Upper lobe of right lung (tissue), 1 donor: ENCODE results near the gene MAP3K13. TPM values are rescaled to one million over a fixed set of nuclear protein-coding genes. Genes with fewer than 3 reads are reported as not detected.
"Not testable (repeated sequence)": the region's sequence is repeated elsewhere in the genome, so short reads cannot be mapped to it uniquely, and the experiment has no call there.

Source experiments
- ATAC-seq: fragments of 200-7000 bp; cut with Tn5 transposase; one replicate; pipeline ENCODE4 v1.9.1; 2020; ENCODE audit warnings: mild to moderate bottlenecking, moderate library complexity
- DNase-seq: peaks from one replicate; pipeline ENCODE4 v3.0.0-alpha.2; 2020
- H3K27ac ChIP-seq: fragments of 200-600 bp; one replicate; pipeline ENCODE4 v1.8.0; 2022
- H3K27me3 ChIP-seq: fragments of 200-600 bp; one replicate; pipeline ENCODE4 v1.8.0; 2022; ENCODE audit warnings: mild to moderate bottlenecking
- H3K36me3 ChIP-seq: fragments of 200-600 bp; one replicate; pipeline ENCODE4 v1.8.0; 2022
- H3K4me1 ChIP-seq: fragments of 200-600 bp; one replicate; pipeline ENCODE4 v1.8.0; 2022
- H3K4me3 ChIP-seq: fragments of 200-600 bp; one replicate; pipeline ENCODE4 v1.8.0; 2022; ENCODE audit warnings: mild to moderate bottlenecking
- H3K9me3 ChIP-seq: fragments of 200-600 bp; one replicate; pipeline ENCODE4 v1.8.0; 2022
- intact Hi-C: fragments of 100-400 bp; cut with DNase I; formaldehyde crosslinking; loops from one replicate; pipeline ENCODE4 v1.11.0; 2022
- total RNA-seq: library from RNA; stranded (reverse); fragmentation: NEBNext Ultra II Directional; extraction: Animal tissue kit (Norgen Biotek cat#: 25700); gene quantifications from one replicate; pipeline ENCODE4 v1.2.1, GENCODE V29; 2021
- TF ChIP-seq, protein P1 (sequence below): fragments of 200-600 bp; IDR thresholded peaks from one replicate; pipeline ENCODE4 v1.8.0; 2022; ENCODE audit warnings: antibody characterized with exemption
- donor health status: DM: no; HTN: yes; CAD: no; lungs with severe emphysema.

Gene MAP3K13
- total RNA-seq, 1 donor from 2014 or later: 37.6 TPM

DNA sequence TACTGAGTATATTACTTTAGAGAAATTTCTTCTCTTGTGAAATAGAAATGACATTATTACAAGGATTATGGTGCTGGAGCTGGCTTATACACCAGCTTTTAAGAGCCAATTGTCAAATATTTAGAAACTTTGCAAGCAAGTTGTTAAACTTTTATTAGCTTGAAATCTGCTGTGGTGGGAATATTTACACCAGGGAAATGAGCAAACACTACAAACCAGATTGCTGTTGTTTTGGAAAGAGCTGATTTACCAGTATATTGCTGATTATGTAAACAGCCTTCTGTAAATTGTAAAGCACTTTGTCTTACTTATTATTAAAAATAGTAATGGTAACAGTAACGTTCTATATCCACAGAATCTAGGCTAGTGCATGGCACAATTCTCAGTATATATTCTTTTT is 61.5 kb downstream of the MAP3K13 start:
- H3K27me3 ChIP-seq: no peaks in the 10 kb centered on the region
- DNase-seq: no peak
- peaks cover 3% of the 10 kb centered on the region for H3K36me3 ChIP-seq
- no peaks in the 10 kb centered on the region for H3K4me1 ChIP-seq
- H3K9me3 ChIP-seq: no peaks in the 10 kb centered on the region
- ATAC-seq: no peak
- H3K4me3 ChIP-seq: no peak overlapping the region
- no peak overlapping the region for H3K27ac ChIP-seq
- TF ChIP-seq, protein P1, sequence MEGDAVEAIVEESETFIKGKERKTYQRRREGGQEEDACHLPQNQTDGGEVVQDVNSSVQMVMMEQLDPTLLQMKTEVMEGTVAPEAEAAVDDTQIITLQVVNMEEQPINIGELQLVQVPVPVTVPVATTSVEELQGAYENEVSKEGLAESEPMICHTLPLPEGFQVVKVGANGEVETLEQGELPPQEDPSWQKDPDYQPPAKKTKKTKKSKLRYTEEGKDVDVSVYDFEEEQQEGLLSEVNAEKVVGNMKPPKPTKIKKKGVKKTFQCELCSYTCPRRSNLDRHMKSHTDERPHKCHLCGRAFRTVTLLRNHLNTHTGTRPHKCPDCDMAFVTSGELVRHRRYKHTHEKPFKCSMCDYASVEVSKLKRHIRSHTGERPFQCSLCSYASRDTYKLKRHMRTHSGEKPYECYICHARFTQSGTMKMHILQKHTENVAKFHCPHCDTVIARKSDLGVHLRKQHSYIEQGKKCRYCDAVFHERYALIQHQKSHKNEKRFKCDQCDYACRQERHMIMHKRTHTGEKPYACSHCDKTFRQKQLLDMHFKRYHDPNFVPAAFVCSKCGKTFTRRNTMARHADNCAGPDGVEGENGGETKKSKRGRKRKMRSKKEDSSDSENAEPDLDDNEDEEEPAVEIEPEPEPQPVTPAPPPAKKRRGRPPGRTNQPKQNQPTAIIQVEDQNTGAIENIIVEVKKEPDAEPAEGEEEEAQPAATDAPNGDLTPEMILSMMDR: no peak
- intact Hi-C loops: no loop called here

DNA sequence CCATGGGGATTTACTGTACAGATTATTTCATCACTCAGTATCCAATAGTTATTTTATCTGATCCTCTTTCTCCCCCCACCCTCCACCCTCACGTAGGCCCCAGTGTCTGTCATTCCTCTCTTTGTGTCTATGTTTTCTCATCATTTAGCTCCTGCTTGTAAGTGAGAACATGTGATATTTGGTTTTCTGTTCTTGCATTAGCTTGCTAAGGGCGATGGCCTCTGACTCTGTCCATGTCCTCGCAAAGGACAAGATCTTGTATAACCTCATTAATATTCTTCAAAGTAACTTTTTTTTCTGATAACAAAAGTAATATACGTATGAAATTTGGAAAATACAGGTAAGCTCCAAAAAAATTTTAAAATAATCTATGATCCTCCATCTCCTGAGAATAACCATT is 67.4 kb downstream of the MAP3K13 start:
- ATAC-seq: no peak
- no peaks in the 10 kb centered on the region for H3K27me3 ChIP-seq
- no peaks in the 10 kb centered on the region for H3K4me1 ChIP-seq
- H3K27ac ChIP-seq: no peak overlapping the region
- H3K4me3 ChIP-seq: no peak overlapping the region
- DNase-seq: no peak
- H3K36me3 ChIP-seq: peaks cover 6% of the 10 kb centered on the region
- intact Hi-C loops: no loop called here
- TF ChIP-seq, protein P1: no peak
- no peaks in the 10 kb centered on the region for H3K9me3 ChIP-seq

DNA sequence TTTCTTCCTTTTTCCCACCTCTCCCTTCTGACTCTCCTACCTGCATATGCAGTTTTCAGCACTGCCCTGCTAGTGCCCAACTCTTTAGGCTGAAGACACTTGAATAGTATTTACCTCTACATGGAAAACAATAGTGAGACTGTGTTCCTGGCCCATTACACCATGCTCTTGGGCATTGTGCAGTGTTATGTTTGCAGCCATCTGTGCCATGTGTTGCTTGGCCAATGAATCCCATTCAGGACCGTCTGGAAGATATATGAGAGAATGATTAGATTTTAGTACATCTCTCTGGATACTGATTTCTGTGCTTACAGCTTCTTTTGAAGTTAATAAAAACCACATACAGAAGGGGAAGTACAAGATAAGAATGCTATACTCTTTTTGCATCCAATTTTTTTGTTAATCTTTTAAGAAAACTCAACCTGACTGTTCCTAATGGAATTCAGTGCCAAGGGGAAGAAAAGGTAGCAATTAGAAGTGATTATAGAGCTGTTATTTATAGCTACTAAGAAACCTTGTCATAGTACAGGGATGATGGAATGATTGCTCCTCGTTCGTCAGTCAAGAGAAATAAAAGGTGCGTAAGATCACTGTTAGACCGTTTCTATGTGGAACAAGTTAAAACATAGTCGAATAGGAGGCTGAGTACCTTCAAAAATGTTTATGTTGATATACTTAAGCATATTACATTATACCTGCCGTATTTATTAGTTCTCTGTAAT is 77.0 kb downstream of the MAP3K13 start:
- H3K36me3 ChIP-seq: peaks cover 5% of the 10 kb centered on the region
- H3K27ac ChIP-seq: no peak overlapping the region
- H3K4me3 ChIP-seq: no peak overlapping the region
- no peaks in the 10 kb centered on the region for H3K4me1 ChIP-seq
- no peak for DNase-seq
- TF ChIP-seq, protein P1: no peak
- intact Hi-C loops: no loop called here
- H3K27me3 ChIP-seq: no peaks in the 10 kb centered on the region
- H3K9me3 ChIP-seq: no peaks in the 10 kb centered on the region
- no peak for ATAC-seq

DNA sequence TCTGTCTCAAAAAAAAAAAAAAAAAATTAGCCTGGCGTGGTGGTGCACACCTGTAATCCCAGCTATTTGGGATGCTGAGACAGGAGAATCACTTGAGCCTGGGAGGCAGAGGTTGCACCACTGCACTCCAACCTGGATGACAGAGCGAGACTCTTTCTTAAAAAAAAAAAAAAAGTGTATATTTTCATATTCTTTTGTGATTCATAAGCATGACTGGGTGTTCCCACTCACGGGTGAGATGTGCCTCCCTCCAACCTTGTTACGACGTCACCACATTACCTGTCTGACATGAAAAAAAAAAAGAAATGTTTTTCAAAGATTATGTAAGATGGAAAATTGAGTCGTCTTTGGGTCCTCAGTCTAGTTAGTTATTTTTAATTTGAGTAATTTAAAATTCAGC is 79.1 kb downstream of the MAP3K13 start:
- no peak for ATAC-seq
- intact Hi-C loops: no loop called here
- Histone ChIP-seq H3K36me3 (peaks cover 5% of the 10 kb centered on the region), H3K27ac (no peak overlapping the region), H3K4me3 (no peak overlapping the region), H3K27me3 (no peaks in the 10 kb centered on the region), H3K4me1 (no peaks in the 10 kb centered on the region), H3K9me3 (no peaks in the 10 kb centered on the region)
- TF ChIP-seq, protein P1: no peak
- no peak for DNase-seq

DNA sequence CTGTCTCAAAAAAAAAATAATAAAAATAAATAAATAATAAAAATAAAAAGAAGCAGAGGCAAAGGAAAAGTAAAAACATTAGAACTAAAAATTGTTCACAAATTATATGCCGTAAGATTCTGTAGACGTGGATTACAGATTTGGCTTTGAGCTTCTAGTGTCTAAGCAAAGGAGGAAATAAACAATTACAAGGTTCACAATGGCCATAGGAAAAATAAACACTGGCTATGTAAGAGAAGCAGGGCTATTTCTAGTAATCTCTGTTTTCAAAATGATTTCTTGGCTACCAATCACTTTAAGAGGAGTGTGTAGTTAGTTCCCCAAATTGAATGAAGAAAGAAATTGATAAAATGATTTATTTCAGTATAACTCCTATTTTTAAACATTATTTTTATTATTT is 81.4 kb downstream of the MAP3K13 start:
- intact Hi-C loops: no loop called here
- no peaks in the 10 kb centered on the region for H3K27me3 ChIP-seq
- no peak overlapping the region for H3K27ac ChIP-seq
- no peaks in the 10 kb centered on the region for H3K4me1 ChIP-seq
- TF ChIP-seq, protein P1: no peak
- peaks cover 2% of the 10 kb centered on the region for H3K36me3 ChIP-seq
- no peak overlapping the region for H3K4me3 ChIP-seq
- no peaks in the 10 kb centered on the region for H3K9me3 ChIP-seq
- DNase-seq (no peak), ATAC-seq (no peak)

DNA sequence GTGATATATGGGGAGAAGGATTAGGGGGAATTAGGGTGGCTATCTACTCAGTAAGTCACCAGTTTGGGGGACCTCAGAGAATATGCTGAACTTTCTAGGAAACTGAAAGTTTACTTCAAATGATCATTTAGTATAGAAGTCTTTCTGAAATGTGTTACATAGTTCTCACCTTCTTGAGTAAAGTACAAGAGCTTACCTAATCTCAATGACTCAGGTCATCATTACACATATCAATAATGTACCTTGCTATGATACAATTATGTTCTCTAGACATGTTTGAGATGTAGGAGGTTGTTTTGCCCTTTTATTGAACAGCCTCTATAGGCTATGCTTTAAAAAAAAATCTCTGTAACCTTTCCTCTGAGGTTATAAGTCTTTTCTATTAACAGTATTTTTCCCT is 85.2 kb downstream of the MAP3K13 start:
- H3K36me3 ChIP-seq: peaks cover 14% of the 10 kb centered on the region
- intact Hi-C loops: no loop called here
- H3K27me3 ChIP-seq: no peaks in the 10 kb centered on the region
- TF ChIP-seq, protein P1: no peak
- H3K9me3 ChIP-seq: no peaks in the 10 kb centered on the region
- H3K27ac ChIP-seq: no peak overlapping the region
- no peaks in the 10 kb centered on the region for H3K4me1 ChIP-seq
- DNase-seq (no peak), ATAC-seq (no peak)
- H3K4me3 ChIP-seq: no peak overlapping the region

DNA sequence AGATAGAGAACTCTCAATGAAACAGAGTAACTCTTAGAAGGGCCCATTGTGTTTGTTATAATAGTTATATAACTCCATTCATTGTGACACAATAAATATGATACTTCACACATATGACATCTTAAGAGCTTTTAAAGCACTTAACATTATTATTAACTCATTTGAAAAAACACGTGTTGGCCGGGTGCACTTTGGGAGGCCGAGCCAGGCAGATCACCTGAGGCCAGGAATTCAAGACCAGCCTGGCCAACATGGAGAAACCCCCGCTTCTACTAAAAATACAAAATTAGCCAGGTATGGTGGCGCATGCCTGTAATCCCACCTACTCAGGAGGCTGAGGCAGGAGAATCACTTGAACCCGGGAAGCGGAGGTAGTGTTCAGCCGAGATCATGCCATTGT is 88.5 kb downstream of the MAP3K13 start:
- intact Hi-C loops, ATAC-seq, H3K27ac ChIP-seq: not testable (repeated sequence)

More for the DNA sequence above, 88.5 kb downstream of the MAP3K13 start:
- peaks cover 14% of the 10 kb centered on the region for H3K36me3 ChIP-seq
- not testable (repeated sequence) for H3K9me3 ChIP-seq, H3K4me3 ChIP-seq, H3K4me1 ChIP-seq, H3K27me3 ChIP-seq, DNase-seq
